NCI-H1436 (cell line): ENCODE data around the gene MYO15B.

Source experiments
- DNase-seq: peaks from one replicate; lab custom pipeline; 2025; lab: John Stamatoyannopoulos, UW

MYO15B gene

DNA sequence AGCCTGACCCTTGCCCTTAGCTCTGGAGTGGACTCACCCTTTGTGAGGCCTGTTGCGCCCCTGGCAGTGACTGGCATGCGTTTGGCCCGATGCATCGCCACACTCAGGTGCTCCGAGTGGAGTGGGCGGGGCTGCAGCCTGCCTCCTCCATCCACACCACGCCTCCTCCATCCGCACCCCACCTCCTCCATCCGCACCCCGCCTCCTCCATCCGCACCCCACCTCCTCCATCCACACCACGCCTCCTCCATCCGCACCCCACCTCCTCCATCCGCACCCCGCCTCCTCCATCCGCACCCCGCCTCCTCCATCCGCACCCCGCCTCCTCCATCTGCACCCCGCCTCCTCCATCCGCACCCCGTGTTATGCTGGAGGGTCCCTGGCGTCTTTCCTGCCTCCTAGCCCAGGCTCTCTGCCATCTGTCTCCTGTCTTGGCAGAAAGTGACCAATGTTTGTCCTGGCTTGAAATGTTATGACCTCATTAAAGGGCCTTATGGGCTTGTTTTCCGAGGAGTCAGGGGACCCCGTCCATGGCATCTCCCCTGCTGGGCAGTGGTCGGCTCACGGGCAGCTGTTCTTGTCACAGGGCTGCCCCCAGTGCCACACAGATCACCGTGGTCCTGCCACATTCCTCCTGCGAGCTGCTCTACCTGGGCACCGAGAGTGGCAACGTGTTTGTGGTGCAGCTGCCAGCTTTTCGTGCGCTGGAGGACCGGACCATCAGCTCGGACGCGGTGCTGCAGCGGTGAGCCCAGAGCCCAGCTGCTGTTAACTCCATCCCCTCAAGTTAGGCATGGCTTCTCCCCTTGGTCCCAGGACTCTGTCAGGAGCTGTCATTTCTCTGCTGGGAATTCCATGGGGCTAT lies 28.7 kb upstream of the MYO15B start:
- DNase-seq: no peak

DNA sequence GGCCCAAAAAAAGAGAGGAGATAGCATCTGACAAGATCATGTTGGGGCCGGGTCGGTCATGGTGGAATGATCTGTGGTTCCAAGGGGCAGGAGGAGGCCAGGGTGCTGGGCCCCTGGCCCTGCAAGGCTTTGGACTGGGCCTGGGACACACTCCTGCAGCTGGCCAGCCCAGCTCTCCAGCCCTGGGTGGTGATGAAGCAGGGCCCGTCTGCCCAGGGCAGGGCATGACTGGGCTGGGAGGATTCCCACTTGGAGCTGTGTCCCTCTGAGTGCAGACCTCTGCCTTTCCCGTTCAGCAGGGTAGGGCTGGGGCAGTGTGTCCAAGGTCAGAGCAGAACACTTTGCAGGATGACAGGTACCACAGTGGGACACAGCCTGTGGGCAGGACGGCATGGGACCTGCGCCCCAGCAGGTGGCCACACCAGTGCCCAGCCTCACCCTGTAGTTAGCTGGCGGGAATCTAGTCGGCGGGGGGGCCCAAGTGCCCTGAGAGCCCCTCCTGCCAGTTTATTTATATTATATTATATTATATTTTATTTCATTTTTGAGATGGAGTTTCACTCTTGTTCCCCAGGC lies 27.6 kb upstream of the MYO15B start:
- DNase-seq: no peak

DNA sequence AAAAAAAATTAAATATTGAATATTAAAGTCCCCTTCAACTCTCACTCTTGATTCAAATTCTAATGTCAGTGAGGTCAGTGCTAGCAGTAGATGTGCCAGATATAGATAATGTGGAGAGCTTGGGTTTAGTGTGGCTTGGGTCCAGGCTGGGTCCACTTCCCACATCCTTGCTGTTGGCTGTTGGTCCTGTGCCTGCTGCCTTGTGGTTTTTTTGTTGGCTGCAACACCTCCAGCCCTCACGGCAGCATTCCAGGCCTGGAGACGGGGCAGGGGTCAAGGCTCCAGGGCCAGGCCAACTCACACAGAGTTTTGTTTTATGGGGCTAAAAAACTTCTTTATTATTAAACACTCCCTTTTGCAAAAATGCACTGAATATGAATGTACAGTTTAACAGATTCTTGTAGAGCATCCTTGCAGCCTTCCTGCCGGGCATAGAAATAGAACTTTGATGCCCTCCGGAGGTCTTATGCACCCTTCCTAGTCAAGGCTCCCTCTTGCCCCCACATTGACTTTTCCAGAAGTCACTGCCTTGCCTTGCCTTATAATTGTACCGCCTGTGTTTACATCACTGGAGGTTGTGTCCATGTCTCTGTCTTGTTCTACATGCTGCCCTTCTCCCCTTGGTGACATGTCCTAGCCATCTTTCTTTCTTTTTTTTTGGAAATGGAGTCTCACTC lies 25.5 kb upstream of the MYO15B start:
- no peak for DNase-seq

DNA sequence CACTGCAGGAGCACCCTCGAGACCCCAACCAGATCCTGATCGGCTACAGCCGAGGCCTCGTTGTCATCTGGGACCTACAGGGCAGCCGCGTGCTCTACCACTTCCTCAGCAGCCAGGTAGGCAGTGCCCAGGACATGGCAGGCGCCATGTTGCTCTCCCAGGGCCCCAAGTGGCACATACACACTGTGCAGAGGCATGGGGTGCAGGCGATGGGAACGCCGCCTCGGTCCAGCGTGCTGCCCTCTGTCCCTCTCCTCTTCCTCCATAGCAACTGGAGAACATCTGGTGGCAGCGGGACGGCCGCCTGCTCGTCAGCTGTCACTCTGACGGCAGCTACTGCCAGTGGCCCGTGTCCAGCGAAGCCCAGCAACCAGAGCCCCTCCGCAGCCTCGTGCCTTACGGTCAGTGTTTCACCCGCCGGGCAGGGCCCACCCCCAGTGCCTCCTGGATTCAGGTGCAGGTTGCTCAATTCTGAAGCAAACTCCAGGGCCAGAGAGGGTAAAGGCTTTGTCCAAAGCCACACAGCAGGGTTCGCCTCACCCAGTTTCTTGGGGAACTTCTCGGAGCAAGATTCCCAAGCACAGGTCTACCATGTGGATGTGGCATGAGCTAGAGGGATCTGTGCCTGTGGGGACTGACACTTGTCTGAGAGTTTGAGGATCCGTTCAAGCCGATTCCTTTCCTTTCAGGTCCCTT lies 24.4 kb upstream of the MYO15B start:
- DNase-seq: no peak

DNA sequence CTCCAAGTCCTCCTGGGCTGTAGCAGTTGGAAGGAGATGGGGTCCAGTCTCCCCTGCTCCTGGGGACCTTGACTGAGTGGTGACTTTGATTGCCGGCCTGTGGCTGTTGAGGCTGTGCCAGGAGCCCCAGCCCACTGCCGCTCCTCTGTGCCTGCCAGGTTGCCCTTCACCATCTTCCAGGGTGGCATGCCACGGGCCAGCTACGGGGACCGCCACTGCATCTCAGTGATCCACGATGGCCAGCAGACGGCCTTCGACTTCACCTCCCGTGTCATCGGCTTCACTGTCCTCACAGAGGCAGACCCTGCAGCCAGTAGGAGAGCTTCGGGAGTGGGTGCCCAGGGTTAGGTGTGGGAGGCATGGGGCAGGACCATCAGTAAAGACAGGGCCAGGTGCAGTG lies 23.4 kb upstream of the MYO15B start:
- DNase-seq: no peak

DNA sequence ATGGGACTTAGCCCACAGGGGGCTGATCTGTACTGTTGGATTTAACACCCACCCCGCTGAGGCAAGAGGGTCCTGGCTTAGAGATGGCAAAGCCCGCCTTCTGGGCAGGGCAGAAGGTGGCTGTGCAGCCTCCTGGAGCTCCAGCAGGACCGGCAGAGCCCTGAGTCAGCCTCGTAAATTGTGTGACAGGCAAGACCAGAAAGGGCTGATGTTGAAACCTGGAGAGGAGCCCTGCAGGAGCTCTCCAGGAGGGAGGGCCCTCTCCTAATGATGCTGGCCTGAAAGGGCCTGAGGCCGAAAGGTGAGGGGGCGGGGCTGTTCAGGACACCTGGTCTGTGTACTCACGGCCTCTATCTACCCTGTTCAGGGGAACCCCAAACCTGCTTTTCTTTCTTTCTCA lies 22.5 kb upstream of the MYO15B start:
- no peak for DNase-seq

DNA sequence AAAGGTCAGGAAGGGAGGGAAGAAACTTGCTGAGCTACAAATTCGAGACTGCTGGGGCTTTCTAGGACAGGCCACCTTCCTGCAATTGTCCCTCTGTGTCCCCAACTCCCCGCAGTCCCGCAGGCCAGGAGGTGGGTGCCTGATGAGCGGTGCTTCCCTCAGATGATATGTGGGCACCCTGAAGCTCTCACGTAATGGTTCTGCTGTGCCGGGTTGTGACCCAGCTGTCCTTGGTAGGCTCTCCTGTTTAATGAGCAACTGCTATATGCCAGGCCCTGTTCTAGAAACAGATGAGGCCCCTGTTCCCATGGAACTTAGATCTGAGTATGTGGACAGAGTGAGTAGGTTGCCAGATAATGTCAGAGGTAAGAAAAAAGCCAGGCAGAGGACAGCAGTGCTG lies 22.0 kb upstream of the MYO15B start:
- DNase-seq: no peak

DNA sequence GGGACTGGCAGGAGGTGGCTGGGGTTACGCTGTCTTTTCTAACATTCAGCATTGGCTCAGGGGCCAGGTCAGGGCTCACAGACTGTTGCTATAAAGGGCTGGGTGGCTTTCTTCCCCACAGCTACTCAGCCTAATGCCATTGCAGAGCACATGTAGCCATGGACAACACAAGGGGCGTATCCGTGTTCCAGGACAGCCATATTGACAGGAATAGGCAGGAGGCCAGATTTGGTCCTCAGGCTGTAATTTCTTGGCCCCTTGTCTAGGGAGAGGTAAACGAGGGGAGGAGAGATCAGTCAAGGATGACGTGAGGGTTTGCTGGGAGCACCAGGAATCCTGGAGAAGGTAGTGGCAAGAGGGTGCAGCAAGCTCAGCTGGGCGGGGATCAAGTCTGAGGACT lies 21.2 kb upstream of the MYO15B start:
- no peak for DNase-seq

DNA sequence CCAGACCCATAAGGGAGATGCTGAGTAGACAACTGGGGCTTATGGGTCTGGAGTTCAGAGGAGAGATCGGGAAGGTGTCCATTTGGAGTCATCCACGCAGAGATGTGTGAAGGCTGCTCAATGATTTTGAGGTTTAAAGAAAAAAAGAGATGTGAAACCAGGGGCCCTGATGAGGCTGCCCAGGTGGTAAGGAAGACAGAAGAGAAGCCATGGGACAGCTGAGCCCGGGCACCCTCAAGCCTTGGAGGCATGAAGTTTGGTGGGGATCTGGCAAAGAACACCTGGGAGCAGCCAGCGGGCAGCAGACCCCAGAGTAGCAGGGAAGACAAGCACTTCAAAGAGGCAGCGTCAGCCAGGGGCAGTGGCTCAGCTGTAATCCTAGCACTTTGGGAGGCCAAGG lies 20.8 kb upstream of the MYO15B start:
- no peak for DNase-seq

DNA sequence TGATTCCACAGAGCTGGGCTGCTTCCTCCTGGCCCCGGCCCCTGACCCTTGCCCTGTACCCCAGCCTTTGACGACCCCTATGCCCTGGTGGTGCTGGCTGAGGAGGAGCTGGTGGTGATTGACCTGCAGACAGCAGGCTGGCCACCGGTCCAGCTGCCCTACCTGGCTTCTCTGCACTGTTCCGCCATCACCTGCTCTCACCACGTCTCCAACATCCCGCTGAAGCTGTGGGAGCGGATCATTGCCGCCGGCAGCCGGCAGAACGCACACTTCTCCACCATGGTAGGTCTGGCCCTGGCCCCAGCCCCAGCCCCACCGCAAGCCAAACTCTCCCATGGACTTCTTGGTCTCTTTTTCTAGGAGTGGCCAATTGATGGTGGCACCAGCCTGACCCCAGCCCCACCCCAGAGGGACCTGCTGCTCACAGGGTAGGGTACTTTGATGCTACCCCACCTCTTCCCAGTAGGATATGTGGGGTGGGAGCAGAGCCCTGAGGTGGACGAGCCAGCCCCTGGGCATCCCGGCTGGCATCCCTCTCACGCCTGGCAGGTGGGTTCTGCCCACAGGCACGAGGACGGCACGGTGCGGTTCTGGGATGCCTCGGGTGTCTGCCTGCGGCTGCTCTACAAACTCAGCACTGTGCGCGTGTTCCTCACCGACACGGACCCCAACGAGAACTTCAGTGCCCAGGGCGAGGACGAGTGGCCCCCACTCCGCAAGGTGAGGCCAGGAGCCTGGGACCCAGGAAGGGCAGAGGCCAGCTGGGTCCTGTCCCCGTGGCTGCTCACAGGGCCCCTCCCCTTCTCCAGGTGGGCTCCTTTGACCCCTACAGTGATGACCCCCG lies 19.0 kb upstream of the MYO15B start:
- DNase-seq: no peak

DNA sequence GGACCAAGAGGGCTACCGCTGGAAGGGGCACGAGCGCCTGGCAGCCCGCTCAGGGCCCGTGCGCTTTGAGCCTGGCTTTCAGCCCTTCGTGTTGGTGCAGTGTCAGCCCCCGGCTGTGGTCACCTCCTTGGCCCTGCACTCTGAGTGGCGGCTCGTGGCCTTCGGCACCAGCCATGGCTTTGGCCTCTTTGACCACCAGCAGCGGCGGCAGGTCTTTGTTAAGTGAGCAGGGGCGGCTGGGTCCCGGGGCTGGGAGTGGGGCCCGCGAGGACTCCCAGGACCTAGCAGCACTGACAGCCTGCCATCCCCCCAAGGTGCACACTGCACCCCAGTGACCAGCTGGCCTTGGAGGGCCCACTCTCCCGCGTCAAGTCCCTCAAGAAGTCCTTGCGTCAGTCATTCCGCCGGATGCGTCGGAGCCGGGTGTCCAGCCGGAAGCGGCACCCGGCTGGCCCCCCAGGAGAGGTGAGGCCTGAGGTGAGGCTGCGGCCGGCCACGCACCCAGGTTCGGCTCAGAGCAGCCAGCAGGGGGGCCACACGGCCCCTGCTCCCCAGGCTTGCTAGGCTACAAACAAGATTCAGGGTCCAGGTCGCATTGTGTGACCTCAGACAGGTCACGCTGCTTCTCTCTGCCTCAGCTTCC lies 17.4 kb upstream of the MYO15B start:
- DNase-seq: no peak

DNA sequence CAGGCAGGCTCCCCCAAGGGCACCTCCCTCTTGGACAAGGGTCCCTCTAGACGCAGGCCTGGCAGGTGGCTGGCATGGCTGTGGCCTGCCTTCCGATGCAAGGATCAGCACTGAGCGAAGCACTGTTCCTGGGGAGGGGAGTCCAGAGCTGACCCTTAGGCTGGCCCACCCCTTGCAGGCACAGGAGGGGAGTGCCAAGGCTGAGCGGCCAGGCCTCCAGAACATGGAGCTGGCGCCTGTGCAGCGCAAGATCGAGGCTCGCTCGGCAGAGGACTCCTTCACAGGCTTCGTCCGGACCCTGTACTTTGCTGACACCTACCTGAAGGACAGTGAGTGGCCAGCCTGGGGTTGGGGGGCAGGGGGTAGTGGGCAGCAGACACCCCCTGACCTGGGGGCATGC lies 16.8 kb upstream of the MYO15B start:
- no peak for DNase-seq

DNA sequence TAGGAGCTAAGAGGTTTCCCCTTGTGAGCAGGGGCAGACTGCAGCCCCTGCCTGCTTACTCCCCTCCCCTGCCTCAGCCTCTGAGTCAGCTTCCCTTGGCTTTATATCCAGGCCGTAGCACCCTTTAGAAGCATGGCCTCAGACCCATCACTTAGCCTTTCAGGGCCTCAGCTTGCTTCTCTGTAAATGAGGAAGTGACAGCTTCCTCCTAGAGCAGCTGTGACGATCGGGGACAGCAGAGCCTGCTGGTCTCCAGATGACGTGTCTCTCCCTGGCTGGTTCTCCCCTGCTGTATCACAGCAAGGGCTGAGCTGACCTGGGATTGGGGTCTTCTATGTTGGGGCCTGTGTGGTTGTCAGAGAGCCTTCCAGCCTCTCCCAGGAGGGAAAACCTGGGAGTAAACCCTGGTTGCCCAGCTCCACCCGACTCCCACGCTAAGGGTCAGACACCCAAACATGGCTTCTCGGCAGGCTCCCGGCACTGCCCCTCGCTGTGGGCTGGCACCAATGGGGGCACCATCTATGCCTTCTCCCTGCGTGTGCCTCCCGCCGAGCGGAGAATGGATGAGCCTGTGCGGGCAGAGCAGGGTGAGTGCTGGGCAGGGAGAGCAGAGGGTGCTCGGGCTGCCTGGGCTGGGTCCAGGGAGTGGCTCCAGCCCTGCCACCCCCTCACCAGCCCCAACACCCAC lies 16.3 kb upstream of the MYO15B start:
- DNase-seq: no peak

DNA sequence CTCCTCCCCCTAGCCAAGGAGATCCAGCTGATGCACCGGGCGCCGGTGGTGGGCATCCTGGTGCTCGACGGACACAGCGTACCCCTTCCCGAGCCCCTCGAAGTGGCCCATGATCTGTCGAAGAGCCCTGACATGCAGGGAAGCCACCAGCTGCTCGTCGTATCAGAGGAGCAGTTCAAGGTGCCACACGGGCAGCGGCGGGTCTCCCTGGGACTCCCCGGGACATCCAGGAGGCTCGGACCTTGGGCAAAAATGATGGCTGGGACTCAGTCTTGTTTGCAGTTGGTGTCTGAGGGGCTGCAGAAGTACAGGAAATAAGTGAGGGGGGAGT lies 15.8 kb upstream of the MYO15B start:
- DNase-seq: no peak

DNA sequence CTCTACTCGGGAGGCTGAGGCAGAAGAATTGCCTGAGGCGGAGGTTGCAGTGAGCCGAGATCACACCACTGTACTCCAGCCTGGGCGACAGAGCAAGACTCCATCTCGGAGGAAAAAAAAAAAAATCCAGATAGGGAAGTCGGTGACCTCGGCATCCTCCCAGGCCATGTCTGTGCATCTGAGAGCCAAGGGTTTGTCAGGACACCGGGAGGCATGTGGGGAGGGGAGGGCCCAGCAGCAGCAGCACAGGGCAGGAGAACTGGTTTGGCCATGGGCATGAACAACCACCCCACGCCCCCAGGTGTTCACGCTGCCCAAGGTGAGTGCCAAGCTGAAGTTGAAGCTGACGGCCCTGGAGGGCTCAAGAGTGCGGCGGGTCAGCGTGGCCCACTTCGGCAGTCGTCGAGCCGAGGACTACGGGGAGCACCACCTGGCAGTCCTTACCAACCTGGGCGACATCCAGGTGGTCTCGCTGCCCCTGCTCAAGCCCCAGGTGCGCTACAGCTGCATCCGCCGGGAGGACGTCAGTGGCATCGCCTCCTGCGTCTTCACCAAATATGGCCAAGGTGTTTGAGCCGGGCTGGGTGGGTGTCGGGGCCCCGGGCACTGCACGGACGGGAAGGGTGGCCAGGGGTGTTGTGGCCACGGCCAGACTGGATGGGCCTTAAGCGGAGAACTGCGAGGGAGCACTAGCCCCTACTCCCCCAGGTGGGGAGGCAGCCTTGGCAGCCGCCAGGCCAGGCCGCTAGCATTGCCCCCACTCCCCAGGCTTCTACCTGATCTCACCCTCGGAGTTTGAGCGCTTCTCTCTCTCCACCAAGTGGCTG lies 14.7 kb upstream of the MYO15B start:
- DNase-seq: no peak

DNA sequence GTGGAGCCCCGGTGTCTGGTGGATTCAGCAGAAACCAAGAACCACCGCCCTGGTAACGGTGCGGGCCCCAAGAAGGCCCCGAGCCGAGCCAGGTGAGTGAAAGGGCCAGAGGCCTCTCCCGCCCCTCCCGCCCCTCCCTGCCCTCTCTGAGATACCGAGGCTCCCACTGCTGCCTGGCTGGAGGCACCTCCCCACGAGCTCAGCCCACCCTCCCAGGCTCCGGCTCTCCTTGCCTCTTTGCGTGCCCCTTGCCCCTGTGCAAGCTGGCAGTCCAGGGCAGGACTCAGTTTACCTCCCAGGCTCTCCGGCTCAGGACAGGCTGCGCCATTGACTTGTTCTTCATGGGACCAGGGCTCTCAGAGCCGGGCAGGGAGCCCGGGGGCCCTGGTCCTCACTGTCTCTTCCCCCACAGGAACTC lies 14.1 kb upstream of the MYO15B start:
- DNase-seq: no peak

DNA sequence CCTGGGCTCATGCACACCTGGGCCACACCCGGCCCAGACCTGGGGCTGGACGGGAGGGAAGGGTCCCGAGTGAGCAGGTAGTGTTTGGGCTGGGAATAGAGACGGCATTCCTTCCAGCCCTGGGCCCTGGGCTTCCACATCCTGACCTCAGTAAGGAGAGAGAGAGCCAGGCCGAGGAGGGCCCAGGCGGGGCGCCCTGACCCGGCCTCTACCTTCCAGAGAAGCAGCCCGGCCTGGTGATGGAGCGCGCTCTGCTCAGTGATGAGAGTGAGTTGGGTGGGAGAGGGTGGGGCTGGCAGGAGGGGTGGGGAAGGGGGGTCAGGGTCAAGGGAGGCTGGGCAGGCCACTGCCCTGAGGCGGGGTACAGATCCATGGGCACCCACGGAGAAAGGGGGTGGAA lies 13.6 kb upstream of the MYO15B start:
- DNase-seq: no peak

DNA sequence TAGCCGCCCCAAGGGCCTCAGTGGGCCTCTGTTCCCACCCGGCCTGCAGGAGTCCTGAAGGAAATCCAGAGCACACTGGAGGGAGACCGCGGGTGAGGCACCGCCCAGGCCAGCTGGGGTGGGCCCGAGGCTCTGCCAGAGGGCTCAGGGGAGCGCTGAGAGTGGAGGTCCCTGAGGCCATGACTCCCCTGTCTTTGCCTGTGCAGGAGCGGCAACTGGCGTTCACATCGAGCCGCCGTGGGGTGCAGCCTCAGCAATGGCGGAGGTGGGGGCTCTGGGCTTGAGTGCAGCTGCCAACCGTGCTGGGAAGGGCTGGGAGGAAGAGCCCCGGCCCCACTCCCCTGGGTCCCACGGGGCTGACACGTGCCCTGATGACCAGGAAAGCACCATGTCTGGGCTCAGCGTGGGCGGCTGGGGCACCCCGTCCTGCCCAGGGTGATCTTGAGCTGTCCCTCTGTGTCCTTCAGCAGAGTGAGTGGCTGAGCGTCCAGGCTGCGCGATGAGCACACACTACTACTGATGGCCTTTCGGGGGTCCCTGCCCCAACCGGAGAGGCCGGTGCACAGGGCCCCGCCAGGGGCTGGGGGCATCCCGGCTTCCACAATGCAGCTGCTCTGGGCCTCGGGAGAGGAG lies 13.1 kb upstream of the MYO15B start:
- no peak for DNase-seq

DNA sequence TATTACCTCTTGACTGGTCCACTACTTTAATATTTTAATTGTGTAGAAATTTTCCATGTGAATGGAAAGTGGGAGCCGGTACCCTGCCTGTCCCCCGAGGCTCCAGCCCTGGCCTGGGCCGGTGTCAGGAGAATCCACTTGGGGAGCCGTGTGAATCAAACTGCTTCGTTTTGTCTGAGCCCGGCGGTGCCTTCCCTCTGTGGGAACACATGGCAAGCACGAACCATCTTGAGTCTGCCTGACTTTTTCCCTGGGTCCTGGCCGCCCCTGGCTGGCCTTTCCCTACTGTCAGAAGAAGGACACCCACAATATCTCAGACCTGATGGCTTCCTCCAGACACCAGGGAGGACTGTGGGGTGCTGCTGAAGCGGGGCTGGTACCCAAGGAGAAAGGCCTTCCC lies 12.4 kb upstream of the MYO15B start:
- no peak for DNase-seq
